Omental fat pad (tissue), 4 donors: Measurements from ENCODE around the gene ANK3. TPM values are rescaled to one million over a fixed set of nuclear protein-coding genes. Genes with fewer than 3 reads are reported as not detected.

ENCODE experiments used
- ATAC-seq: fragments of 150-250 bp; one replicate; pipeline ENCODE4 v1.9.1; 2016; ENCODE audit warnings: mild to moderate bottlenecking, moderate library complexity; ENCODE audit not compliant: low FRiP score
- DNase-seq: peaks from one replicate; pipeline ENCODE4 v3.0.0-alpha.2; 2019; ENCODE audit warnings: low spot score
- CTCF ChIP-seq, 3 donors: fragments of 450-650 bp; IDR thresholded peaks; one replicate each; pipeline ENCODE4 v1.5.1; 2016 to 2017; ENCODE audit warnings: antibody characterized with exemption in 3 of 3, mild to moderate bottlenecking in 3 of 3, moderate library complexity in 2 of 3
- total RNA-seq, 4 donors: library from RNA; depleted of rRNA; stranded (reverse); fragments of >200 nt; gene quantifications; one replicate each; pipeline ENCODE4 v1.1.0, GENCODE V29; 2016

Gene ANK3
- total RNA-seq, 4 donors from 2014 or later = 10.5 to 22.5 (median 13.3) TPM

DNA sequence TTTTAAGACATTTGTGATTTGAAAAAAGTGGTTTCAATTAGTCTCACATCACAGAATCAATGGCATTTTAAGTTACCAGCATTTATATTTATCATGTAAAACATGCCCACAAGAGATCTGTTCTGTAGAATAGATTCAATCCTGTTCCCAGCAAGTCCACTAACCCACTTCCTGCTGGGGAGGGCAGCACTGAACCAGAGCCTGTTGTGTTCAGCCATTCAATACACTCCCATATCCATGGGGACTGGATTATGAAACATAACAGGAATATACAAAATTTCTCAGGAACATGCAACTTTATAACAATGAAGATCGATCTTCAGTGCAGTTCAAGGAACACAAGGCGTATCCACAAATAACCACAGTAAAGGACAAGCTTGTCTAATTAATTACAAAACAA, 24.4 kb upstream of the ANK3 start:
- no peak for TF ChIP-seq CTCF (IDR thresholded peaks at IDR 0.05)
- ATAC-seq (no peak), DNase-seq (no peak)

DNA sequence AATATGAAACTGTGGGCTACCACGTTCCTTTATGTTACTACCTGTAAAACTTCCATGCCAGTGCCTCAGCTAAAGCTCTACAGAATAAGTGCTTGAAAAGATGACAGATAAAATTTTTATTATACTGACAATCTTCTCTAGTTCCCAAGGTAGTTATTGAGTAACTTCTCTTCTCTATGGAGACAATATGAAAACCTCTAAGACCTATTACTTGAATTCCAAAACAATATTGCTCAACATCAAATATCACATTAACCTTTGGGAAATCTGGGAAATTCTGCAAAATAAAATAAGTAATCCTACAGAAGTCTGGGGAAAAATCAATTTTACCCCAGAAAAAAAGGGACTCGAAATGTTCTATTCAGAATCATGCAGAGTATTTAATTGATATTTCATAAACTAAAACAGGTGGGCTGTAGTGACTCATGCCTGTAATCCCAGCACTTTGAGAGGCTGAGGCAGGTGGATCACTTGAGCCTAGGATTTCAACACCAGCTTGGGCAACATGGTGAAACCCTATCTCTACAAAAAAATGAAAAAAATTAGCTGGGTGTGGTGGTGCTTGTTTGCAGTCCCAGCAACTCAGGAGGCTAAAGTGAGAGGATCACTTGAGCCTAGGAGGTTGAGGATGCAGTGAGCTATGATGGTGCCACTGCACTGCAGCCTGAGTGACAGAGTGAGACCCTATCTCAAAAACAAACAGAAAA, 23.8 kb upstream of the ANK3 start:
- no peak for TF ChIP-seq CTCF (IDR thresholded peaks at IDR 0.05)
- ATAC-seq = no peak
- DNase-seq = no peak

DNA sequence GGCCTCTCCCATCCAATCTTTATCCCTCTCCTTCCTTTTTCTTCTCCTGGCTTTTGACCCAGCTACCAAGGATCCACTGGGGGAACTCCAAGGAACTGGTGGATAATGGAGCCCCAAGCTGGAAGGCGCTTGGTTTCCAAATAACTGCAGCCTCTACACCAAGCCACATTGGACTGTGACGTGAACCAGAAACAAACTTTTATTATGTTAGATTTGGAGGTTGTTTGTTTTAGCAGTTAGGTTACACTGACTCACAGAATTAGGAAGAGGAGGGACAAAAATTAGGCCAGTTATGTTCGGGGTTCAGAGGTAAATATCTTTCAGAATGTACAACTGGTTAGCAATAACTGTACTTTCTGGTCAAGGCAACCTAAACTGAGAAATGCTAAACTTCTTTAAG, 21.3 kb upstream of the ANK3 start:
- no peak for TF ChIP-seq CTCF (IDR thresholded peaks at IDR 0.05)
- ATAC-seq (no peak), DNase-seq (no peak)

DNA sequence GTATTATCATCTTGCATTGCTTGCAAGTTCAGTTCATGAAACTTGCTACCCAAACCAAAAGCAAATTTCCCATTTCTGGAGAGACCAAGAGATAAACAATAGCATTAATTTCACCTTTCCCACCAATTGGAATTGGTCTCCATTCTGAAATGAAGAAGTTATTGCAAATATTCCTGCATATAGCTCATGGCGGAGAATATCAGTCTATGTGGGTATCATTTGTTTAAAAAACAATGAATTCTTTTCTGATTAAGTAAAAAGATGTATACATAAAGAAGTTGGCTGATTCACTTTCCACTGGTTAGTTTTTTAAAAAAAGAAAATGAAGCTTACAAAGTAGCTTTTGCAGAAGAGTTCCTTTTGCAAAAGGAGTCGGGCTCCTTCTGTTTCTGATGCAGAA, 19.5 kb upstream of the ANK3 start:
- TF ChIP-seq CTCF (IDR thresholded peaks at IDR 0.05) = no peak
- DNase-seq = no peak
- ATAC-seq = no peak

DNA sequence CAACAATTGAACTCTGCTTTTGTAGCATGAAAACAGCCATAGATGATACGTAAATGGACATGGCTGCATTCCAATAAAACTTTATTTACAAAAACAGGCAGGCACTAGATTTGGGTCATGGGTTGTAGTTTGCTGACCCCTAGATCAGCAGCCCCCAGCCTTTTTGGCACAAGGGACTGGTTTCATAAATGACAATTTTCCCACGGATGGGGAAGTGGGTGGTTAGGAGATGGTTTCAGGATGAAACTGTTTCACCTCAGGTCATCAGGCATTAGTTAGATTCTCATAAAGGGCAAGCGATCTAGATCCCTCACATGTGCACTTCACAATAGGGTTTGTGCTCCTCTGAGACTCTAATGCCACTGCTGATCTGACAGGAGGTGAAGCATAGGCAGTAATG, 16.5 kb upstream of the ANK3 start:
- ATAC-seq = no peak

DNA sequence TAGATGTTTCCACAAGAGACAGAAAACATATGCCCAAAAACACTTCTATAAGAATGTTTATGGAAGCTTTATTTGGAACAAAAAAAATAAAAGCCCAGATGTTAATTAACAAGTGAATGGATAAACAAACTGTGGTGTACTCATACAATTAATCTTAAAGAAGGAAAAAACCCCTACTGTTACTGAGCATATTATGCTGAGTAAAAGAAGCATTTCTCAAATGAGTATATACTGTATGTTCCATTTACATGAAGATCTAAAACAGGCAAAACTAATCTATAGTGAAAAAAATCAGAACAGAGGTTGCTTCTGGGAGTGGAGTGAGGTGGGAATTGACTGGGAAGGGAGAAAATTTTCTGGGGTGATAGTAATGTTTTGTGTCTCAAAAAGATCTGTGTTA, 15.5 kb upstream of the ANK3 start:
- ATAC-seq (no peak), DNase-seq (no peak)
- no peak for TF ChIP-seq CTCF (IDR thresholded peaks at IDR 0.05)

More for the DNA sequence above, 16.5 kb upstream of the ANK3 start:
- TF ChIP-seq CTCF (IDR thresholded peaks at IDR 0.05) = no peak
- no peak for DNase-seq

- no peak for ATAC-seq
- no peak for TF ChIP-seq CTCF (IDR thresholded peaks at IDR 0.05)
- no peak for DNase-seq
Observed at GRCh38 chr10:60403168-60403873, 13.6 kb upstream of the ANK3 start.
